Right lobe of liver (tissue), 4 donors: ENCODE measurements around the gene SLC15A2.

ENCODE experiments used
- POLR2A ChIP-seq: fragments of 450-650 bp; IDR thresholded peaks from one replicate; pipeline ENCODE4 v1.6.1; 2017; ENCODE audit warnings: antibody characterized with exemption, mild to moderate bottlenecking
- TF ChIP-seq, protein P1 (sequence below), 4 donors: fragments of 200-600 bp in 3 of 4; fragments of 450-650 bp in 1 of 4; IDR thresholded peaks; one replicate each; pipeline versions ENCODE4 v1.5.1 to v1.8.0; 2016 to 2022; ENCODE audit warnings: antibody characterized with exemption in 4 of 4, mild to moderate bottlenecking in 2 of 4
- donor health status: DM: no; HTN: no; CAD: no.
- donor health status: DM: no; HTN: no; CAD: no.
- donor health status: DM: no; HTN: yes; CAD: no.

DNA sequence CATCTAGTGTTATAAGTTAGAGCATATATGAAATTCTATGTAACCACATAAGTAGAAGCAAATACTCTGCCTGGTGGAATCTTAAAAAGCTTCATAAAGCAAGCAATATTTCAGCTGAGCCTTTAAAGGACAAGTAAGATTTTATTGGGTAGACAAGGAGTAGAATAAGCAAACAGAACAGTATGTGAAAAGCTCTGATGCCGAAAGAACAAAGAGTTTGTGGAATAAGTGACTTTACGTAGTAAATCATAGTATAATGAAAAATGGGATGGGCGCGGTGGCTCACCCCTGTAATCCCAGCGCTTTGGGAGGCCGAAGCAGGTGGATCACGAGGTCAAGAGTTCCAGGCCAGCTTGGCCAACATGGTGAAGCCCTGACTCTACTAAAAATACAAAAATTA, 49.3 kb upstream of the SLC15A2 start:
- no peak for TF ChIP-seq POLR2A
- TF ChIP-seq, protein P1, sequence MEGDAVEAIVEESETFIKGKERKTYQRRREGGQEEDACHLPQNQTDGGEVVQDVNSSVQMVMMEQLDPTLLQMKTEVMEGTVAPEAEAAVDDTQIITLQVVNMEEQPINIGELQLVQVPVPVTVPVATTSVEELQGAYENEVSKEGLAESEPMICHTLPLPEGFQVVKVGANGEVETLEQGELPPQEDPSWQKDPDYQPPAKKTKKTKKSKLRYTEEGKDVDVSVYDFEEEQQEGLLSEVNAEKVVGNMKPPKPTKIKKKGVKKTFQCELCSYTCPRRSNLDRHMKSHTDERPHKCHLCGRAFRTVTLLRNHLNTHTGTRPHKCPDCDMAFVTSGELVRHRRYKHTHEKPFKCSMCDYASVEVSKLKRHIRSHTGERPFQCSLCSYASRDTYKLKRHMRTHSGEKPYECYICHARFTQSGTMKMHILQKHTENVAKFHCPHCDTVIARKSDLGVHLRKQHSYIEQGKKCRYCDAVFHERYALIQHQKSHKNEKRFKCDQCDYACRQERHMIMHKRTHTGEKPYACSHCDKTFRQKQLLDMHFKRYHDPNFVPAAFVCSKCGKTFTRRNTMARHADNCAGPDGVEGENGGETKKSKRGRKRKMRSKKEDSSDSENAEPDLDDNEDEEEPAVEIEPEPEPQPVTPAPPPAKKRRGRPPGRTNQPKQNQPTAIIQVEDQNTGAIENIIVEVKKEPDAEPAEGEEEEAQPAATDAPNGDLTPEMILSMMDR (IDR thresholded peaks at IDR 0.05), result no peak
